ENCODE results near the gene POLK.

- TF ChIP-seq CTCF (IDR thresholded peaks at IDR 0.05) (no peak), POLR2A (IDR thresholded peaks at IDR 0.05) (no peak)
These were observed 33.4 kb downstream of the POLK start for GRCh38 chr5:75545131-75545530.

Measured in heart left ventricle (tissue), 13 donors.